Measurements from ENCODE around the gene SUCO. TPM values are rescaled to one million over a fixed set of nuclear protein-coding genes. Genes with fewer than 3 reads are reported as not detected.

Gene SUCO
- polyA plus RNA-seq, 3 donors: 59.7 to 64.7 (median 60.9) TPM

DNA sequence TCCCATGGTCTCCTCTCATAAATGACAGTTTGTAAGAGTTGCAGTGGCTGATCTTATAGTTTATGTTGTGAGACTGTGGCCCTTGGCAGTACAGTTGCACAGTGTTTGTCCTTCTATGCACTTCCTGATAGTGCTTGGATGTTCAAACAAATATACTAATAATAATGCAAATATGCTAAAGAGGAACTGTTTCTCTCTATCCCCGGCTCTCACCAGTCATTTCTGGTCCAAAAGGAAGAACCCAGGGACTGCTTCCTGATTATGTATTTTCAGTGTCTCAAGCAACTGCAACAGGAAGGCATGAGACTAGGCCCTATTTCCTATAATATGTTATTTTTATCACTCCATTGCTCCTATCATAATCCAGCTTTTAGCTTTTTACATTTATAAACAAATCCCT is 17.0 kb upstream of the SUCO start:
- DNase-seq (ENCODE audit: low read depth in 3 of 3, low spot score in 2 of 3): no peak

DNA sequence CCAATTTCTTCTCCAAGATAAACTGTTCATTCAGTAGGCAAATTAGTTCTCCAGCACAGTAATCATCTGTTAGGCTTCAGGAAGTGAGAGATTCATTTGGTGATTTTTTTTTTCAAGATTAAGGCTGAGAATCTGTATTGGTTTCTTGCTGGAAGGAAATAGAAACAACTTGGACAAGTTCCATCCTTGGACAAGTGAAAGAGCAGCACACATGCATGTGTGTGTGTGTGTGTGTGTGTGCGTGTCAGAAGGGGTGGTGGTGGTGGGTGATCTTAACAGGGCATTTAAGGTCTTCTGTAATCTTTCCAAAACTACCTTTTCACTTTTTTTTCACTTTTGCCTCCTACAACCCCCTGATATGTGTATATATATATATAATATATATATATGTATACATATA is 15.9 kb upstream of the SUCO start:
- no peak for DNase-seq (ENCODE audit: low read depth in 3 of 3, low spot score in 2 of 3)

DNA sequence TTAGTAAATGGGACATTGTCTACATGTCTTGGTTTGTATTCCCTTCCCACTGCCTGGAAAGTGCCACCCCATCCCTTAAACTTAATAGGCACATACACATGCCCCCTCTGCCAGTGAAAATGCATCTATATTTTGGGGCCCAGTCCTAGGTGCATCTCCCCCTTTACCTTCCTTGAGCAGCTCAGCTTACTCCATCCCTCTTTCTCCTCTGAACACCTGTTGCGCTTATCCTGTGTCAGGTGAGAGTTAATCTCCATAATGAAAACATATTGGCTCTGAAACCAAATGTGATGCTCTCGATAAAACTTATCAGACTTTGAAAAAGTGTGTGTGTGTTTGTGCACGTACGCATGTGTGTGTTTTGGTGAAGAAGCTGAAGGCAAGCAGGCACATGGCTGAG is 15.4 kb upstream of the SUCO start:
- DNase-seq (ENCODE audit: low read depth in 3 of 3, low spot score in 2 of 3): no peak

DNA sequence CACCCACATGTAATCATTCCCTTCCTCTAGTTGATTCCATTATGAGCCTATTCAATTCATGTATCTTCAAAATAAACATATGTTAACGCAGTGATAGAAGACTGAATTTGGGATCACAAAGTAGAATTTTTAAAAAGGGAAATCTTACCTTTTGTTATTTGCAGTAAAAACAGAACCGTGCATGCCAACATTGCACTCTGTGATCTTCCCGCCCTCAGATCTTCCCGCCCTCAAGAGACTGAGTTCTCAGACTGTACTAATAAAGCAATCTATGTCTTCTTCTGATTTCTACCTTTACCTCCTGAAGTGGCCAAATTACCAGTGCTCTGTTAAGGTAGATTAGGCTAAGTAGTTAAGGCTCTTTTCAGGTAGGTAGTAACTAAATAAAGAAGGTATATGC is 3.6 kb upstream of the SUCO start:
- DNase-seq (ENCODE audit: low read depth in 3 of 3, low spot score in 2 of 3): no peak

DNA sequence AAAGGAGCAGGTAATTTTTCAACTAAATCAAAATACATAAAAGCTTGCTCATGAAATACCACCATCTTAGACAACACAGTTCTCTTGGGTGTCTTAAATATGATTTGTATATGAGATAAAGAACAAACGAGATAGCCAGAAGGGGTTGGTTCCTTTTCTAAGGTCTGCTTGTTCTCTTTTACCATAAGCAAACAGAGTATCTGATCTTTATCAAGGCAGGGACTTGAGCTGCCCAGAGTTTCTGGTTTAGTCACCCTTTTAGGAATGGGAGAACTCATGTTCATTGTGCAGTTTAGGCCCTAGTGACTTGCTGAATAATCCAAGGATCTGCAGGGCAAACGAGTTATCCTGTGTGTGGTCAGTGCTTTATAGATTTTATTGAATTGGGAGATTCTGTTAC is 3.0 kb upstream of the SUCO start:
- DNase-seq (ENCODE audit: low read depth in 3 of 3, low spot score in 2 of 3): no peak

DNA sequence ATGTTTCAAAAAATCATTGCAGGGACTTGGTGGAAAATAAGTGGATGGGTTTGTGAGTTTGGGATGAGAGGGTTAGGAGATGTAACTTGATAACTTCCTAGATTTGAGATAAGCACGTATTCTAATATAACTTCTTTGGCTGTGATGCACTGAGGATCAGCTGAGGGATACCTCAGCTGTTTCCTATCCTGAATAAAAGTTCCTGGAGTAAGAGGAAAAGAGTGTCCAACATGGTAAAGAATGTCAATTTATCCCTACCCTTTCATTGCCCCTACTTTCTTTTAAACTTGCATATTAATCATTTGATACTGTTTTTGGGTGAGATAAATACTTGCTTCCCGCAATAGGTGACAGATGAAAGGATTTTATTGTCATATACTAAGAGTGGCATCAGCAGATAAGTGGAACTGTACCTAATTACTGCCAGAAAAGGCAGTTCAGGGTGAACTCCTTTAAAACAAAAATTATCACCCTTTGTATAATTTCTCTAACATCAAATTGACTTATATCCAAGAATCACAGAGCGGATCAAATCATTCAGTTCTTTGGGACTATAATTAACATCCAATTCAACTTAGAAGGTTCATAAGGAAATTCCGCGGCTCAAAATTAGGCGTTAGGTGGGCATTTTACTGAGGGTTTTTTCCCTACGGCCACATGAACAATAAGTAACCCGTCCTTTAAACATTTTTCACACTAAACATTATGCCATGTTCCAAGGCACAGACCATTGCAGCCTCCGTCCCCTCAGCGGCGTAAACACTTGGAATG is 1.4 kb upstream of the SUCO start:
- DNase-seq (ENCODE audit: low read depth in 3 of 3, low spot score in 2 of 3): peak in 1 of 3 donors; percentile 6

DNA sequence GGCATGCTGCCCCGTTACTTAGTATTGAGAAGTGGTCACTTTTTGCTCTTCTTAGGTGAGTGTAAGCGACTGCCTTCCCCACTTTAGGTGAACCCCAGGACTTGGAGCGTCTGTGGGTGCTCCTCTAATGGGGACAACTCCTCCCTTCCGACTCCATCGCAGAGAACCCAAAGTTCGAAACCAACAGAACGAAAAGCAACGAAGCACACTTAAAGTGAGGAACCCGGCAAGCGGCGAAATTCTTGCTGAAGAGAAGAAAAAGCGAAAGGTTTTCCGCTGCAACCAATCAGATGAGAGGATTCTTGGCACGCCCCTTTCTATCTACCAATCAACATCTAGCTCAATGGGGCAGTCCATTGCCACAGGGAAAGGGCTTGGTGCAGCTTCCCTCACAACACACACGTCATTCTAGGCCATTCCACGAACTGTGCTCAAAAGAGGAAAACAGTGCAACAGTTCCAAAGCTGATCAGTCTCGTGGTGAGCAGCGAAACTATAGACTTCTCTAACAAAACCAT is 709 bp upstream of the SUCO start:
- DNase-seq (ENCODE audit: low read depth in 3 of 3, low spot score in 2 of 3): peak in 2 of 3 donors; percentile 96 to 99

DNA sequence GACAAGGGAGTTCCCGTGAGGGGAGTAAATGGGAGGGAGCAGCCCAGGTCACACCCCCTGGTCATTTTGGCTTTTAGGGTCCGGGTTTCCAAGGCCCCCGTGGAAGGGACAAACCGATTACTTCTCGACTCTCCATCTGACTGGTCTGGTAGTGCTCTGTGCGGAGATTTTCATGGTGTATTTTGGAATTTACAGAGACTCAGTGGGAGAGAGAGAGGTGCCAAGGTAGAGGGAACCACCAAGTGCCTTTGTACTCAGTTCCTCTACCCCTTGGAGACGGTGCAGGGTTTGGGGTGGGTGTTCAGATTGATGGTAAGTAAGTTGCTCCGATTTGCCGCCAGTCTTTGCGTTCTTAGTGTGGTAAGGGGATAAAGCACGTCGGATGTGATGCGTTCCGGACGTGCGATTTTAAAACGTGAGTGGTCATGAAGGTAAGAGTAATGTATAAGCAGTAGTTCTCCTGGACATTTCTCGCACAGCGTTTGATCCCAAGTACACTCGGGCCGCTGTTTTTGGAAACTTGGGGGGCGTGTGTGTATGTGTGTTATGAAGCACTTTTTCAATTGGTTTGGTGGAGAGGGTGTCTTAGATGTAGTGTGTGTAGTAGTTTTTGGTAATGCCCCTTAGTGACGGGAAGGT is 682 bp downstream of the SUCO start:
- peak; percentile 55 to 64 (median 63) for DNase-seq (ENCODE audit: low read depth in 3 of 3, low spot score in 2 of 3)

DNA sequence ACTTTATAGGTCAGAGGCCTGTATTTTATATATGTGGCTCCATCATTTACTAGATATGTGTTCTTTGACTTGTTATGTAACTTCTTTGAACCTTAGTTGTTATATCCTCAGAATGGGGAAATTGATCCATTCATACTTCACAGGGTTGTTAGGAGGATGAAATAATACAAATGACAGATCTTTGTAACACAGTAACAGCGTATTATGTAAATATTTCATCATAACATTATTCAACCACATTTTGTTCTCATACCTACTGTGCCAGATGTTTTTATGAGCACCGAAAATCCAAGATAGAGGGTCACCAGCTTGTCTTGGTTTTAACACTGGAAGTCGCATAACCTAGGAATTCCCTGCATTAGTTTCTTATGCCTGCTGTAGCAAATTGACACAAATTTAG is 3.3 kb downstream of the SUCO start:
- DNase-seq (ENCODE audit: low read depth in 3 of 3, low spot score in 2 of 3): no peak

DNA sequence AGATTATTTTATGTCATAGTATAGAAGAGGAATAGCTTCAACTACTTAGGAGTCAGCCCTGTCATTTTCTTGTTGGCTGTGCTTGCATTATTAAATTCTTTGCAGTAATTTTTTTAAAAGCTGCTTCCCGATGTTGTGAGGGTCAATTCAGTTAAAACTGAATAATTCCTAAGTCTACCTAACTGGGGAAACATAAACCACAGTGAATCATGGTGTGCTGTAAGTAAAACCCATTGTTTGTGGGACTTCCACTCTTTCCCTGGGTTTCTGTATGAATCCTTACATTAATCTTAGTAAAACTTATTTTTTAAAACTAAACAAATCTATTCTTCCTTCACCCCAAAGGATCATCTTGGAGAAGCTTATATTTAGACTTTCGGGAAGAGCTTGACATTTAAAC is 4.4 kb downstream of the SUCO start:
- DNase-seq (ENCODE audit: low read depth in 3 of 3, low spot score in 2 of 3): no peak

DNA sequence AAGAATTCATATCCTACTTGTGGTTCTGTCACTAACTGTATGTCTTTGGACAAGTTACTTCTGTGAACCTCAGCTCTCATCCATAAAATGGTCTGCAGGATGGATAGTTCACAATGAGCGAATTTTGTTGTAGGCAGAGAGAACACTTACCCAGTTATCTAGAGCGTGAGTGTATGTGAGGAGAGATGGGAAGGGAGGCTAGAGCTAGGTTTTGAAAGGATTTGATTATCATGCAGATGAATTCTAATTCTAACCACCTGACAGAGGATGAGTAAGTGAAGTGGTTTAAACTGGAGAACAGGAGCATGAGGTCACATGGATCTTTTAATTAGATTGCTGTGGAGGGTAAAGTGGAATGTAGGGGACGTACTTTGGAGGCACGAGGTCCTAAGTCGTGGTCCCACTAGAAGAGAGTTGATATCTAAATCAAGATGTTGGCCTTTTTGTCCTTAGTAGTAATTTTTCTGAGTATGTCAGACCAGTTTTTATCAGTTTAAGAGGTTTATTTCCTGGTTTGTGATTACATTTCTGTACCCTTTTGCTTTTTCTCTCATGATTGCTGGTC is 5.0 kb downstream of the SUCO start:
- no peak for DNase-seq (ENCODE audit: low read depth in 3 of 3, low spot score in 2 of 3)

DNA sequence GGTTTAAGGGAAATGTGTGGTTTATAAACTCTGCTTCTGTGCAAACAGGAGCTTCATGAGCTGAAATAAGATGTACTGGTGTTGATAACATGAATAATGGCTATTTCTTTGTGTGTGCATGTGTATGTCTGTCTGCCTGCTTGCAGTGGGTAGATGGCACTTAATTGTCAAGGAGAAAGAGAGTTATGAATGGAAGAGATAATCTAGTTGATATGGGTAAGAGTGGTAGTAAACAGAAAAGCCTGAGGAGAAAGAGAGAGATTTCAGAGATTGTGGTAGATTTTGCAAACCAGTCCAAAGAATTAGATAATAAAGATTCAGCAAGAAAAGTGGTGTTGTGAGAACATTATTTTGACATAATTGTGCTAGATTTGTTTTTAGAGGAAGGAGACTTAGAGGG is 7.7 kb downstream of the SUCO start:
- DNase-seq (ENCODE audit: low read depth in 3 of 3, low spot score in 2 of 3): no peak

DNA sequence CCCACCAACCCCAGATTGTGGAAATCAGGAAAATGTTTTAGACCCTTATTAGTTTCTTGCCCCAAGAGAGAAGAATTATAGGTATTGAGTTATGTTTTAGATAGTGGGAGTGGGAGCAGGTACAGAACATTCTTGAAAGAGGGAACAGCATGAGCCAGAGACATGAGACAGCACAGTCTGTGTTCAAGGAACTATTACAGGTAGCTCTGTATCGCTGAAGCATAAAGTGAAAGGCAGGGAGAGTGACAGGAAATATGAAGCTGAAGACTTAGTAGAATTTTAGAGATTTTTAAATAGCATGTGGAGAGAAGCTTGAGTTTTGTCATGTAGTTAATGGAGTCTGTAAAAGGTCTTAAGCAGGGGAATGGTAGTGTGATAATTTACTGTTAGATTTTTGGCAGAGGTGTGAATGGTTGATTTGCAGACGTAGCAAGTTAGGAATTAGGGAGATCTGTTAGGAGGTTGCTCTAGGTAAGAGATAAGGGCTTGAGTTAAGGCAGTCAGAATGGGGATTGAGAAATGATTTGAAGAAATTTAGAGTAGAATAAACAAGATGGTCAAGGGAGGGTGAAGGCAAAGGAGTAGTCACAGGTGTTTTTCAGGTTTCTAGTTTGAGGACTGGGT is 11.6 kb downstream of the SUCO start:
- no peak for DNase-seq (ENCODE audit: low read depth in 3 of 3, low spot score in 2 of 3)

DNA sequence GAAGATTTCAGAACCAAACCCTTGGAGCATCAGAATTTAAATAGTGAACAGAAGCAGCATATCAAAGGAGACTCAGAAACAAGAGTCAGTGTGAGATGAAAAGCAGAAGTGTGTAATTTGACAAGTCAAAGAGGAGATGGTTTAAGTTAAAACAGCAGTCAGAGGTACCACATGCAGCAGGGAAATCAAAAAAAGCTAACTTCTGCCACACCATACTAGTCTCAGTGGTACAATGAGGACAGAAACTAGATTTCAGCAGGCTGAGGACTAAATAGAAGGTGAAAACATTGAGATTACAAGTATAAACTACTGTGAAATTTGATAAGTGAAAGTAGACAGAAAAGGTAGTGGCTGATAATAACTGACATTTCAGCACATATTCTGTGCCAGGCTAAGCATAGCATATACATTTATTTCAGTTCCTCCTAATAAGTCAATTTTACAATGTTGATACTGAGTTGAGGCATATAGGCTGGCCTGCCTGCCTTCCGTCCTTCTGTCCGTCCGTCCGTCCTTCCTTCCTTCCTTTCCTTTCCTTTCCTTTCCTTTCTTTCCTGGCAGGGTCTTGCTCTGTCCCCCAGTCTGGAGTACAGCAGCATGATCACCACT is 12.6 kb downstream of the SUCO start:
- no peak for DNase-seq (ENCODE audit: low read depth in 3 of 3, low spot score in 2 of 3)

DNA sequence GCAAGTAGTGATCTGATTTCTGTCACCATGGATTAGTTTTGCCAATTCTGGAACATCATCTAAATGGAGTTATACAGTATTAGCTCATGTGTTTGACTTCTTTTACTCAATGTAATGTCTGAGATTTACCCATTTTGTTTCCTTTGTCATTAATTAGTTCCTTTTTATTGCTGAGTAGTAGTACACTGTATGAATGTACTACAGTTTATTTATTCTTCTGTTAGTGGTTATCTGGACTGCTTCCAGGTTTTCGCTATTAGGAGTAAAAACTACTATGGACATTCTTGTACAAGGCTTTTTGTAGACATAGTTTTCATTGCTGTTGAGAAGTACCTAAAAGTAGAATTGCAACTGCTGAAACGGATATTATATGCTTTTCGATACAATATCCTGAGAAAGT is 14.1 kb downstream of the SUCO start:
- DNase-seq (ENCODE audit: low read depth in 3 of 3, low spot score in 2 of 3): no peak

DNA sequence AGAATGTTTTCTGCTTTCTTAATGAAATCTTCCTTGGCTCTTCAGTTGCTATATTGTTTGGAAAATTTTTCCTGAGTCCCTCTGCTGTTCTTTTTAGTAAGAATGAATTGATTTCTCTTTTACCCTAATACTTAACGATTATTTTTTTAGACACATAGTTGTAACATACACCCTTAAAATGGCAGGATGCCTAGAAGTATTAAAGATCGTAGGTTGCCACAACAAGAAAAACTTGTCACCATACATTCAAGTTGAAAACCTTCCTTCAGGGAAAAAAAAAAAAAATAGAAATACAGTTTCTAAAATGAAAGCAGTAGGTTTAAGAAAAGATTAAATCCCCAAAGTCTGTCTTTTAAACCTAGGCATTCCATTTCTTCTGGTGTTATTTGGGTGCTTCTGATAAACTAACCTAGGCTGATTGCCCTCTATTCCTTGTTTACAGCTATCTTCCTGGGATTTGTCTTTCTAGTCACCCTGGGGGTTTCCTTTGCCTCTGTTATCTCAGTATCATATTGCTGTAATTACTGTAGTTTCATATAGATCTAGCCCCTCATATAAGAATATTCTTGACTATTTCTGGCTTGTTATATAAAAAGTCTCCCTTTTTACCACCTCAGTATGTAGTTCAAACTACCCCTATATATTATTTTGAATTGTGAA is 16.8 kb downstream of the SUCO start:
- DNase-seq (ENCODE audit: low read depth in 3 of 3, low spot score in 2 of 3): no peak

DNA sequence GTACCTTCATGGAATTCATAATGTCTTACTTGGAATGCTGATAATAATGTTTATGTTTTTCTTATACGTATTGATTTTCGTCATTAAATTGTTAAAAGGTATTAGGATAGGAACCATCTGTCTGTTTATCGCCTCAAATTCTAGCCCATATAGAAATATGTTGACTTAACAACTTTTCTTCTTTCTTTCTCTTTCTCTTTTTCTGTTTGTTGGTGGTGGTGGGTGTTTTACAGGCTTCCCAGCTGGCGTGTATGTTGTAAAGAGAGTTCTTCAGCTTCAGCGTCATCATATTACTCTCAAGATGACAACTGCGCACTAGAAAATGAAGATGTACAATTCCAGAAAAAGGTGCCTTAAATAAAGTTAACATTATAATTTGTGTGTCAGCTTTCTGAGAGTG is 18.3 kb downstream of the SUCO start:
- no peak for DNase-seq (ENCODE audit: low read depth in 3 of 3, low spot score in 2 of 3)

DNA sequence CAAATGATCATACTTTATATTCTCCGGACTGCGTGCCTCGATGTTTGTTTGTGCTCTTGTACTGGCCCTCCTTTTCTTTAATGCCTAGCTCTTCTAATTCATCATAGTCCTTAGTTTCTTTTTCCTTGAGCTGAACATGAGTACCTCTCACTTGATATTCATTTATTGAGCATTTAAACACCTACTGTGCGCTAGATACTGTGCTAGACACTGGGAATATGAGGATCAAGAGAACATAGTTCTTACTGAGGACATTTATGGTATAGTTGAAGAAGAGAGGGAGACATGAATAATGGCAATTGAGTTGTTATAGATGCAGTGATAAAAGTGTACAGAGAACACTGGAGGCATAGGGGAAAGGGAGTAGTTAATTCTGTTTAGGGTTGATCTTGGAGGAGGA is 22.0 kb downstream of the SUCO start:
- no peak for DNase-seq (ENCODE audit: low read depth in 3 of 3, low spot score in 2 of 3)

DNA sequence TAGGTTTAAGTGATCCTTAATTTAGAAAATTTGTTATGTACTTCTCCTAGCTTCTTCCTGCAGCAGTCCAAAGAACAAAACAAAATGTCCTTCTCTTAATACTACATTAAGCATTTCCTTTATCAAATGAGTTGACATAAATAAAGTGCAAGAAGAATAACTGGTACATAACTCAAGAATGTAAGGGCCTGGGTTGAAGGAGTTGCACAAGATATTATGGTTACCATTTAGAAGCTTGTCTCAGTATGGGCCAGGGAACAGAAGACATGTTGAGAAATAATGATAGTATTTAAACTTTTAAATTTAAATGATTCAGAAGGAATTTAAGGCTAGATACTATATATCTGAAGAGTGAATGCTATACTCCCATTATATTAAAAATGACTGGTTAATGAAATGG is 23.5 kb downstream of the SUCO start:
- DNase-seq (ENCODE audit: low read depth in 3 of 3, low spot score in 2 of 3): no peak

DNA sequence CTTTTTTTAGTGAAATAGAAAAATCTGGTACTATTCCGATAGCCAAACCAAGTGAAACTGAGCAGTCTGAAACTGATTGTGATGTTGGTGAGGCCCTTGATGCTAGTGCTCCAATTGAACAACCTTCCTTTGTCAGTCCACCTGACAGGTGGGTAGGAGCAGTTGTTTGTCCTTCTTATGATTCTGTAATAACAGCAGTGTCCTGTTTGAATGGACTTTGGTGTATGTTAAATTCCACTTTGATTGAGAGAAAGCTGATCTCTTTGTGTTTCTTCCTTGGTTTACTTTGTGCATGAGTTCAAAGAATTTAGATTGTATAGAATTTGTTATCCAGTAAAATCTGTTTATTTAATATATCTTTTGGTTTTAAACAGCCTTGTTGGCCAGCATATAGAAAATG is 24.3 kb downstream of the SUCO start:
- no peak for DNase-seq (ENCODE audit: low read depth in 3 of 3, low spot score in 2 of 3)

Data from right renal cortex interstitium (tissue), 3 donors.